EH (cell line): Measurements from ENCODE around the gene MAST4.
A peak's percentile ranks its signal among the peaks of the same experiment; 100 is the strongest.
"Not testable (repeated sequence)": the region's sequence is repeated elsewhere in the genome, so short reads cannot be mapped to it uniquely, and the experiment has no call there.

Source experiments
- DNase-seq: peaks from one replicate; pipeline ENCODE4 v3.0.0-alpha.2; 2015; ENCODE audit warnings: low read depth

Gene MAST4

GRCh38 chr5:66743344-66743743, 147.2 kb downstream of the MAST4 start:
- no peak for DNase-seq

GRCh38 chr5:66744040-66744439, 147.8 kb downstream of the MAST4 start:
- DNase-seq = peak; percentile 1

- DNase-seq = no peak
Observed at GRCh38 chr5:66745297-66745696, 149.1 kb downstream of the MAST4 start.

DNA sequence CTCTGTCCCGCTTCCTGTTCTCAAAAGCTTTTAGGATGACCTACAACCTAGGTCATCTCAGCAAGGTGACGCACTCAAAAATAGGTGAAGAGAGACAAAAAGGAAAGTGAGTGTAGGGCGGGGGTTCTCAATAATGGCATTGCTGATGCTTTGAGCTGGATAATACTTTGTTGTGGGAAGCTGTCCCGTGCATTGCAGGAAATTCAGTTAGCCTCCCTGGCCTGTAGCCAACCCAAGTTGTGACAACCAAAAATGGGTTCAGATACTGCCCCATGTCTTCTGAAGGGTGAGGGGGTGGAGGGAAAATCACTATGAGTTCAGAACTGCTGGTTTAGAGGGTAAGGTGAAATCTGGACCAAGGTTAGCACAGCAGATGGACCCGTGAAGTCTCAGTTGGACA, 151.4 kb downstream of the MAST4 start:
- DNase-seq = no peak

- not testable (repeated sequence) for DNase-seq
Observed at GRCh38 chr5:66752668-66753067, 156.5 kb downstream of the MAST4 start.

- DNase-seq = peak; percentile 39
Observed at GRCh38 chr5:66757219-66757833, 161.1 kb downstream of the MAST4 start.

- no peak for DNase-seq
Observed at GRCh38 chr5:66757834-66758371, 161.7 kb downstream of the MAST4 start.

DNA sequence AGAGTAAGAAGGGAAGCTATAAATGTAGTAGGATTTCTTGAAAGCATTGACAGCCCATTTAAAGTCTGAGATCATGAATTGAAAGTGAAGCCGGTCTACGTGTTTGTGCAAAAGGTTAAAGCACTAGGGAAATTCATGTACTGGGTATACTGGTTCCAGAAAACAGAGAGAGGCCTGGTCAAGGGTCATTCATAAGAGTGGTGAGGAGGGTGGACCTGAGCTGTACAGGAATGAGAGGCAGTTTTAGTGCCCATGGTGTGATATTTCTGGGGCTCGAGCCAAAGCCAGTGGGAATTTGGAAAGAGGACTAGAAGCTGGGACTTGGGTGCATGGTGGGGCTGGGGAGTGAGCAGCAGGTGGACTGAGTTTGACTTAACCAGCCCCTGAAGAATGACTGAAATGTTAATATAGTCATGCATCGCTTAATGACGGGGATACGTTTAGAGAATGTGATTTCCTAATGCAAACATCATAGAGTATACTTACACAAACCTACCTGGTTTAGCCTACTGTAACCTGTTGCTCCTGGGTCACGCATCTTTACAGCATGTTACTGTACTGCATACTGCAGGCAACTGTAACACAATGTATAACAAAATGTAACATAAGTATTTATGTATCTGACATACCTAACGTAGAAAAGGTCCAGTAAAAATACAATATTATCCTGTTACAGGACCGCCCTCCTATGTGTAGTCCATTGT, 173.0 kb downstream of the MAST4 start:
- DNase-seq = no peak

DNA sequence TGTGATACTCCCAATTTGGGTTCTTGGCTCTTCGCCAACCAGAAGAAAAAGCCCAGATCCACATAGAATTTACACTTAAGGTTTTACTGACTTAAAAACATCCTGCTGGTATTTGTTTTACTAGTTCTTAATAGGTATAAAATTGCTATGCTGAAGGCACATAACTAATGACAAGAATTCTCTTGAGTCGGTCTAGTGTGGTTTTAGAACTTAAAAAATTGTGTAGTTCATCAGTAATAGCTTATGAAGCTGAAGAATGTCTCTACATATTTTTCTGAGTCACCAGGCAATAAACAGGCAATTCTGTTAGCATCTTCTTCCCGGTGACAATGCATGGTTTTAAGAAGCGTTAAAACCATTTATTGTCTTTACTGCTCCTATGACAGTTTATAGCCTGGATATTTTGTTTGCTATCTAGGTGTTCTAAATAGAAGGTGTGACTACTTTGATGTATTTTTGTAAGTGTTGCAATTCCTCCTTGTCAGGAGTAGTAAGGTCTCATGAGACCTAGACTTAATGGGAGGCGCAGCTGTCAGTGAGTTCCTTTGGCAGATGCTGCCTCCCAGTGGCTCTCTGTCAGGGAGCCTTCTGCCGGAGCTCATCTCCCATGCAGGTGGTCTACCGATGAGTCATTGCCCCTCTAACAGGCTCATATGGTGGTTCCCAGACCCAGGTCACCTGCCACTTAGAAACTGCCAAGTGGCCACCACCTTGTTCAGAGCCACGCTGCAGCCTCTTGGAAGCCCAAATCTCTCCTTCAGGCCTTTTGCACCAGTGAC, 173.8 kb downstream of the MAST4 start:
- peak; percentile 6 for DNase-seq

- DNase-seq = no peak
Observed at GRCh38 chr5:66777868-66778267, 181.7 kb downstream of the MAST4 start.

GRCh38 chr5:66779528-66779927, 183.3 kb downstream of the MAST4 start:
- DNase-seq = no peak

- no peak for DNase-seq
Observed at GRCh38 chr5:66788556-66788955, 192.4 kb downstream of the MAST4 start.

DNA sequence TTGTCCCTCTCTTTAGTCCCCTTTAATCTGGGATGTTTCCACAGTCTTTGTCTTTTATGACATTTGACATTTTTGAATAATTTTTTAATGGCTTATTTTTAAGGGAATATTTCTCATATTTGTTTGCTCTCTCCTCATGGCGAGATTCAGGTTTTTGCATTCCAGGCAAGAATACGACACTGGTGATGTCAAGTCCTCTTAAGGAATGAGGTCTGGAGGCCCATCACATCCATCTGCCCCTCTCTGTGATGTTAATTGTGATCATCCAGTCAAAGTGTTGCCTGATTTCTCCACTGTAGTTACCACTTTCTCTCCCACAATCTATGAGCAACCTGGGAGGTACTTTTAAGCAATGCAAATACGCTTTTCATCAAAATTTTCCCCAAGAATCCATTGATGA, 193.2 kb downstream of the MAST4 start:
- no peak for DNase-seq

DNA sequence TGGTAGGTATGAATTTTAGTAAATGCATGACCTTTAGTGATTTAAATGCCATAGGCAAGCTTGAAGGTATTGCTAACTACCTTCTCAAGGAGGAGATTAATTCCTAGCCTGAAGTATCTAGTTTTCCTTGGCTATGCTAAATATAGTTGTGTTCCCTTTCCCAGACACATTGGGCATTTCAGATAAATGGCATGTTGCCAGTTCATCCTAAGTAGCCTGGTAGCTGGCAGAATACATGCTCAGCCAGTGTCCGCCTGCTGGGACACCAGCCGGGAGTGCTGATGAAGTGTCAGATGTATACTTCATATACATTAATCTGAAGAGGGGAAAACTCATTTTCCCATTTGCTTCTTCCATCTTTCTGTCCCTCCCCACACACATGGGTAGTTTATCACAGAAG, 196.9 kb downstream of the MAST4 start:
- DNase-seq = no peak

- DNase-seq = no peak
Observed at GRCh38 chr5:66795682-66796081, 199.5 kb downstream of the MAST4 start.

DNA sequence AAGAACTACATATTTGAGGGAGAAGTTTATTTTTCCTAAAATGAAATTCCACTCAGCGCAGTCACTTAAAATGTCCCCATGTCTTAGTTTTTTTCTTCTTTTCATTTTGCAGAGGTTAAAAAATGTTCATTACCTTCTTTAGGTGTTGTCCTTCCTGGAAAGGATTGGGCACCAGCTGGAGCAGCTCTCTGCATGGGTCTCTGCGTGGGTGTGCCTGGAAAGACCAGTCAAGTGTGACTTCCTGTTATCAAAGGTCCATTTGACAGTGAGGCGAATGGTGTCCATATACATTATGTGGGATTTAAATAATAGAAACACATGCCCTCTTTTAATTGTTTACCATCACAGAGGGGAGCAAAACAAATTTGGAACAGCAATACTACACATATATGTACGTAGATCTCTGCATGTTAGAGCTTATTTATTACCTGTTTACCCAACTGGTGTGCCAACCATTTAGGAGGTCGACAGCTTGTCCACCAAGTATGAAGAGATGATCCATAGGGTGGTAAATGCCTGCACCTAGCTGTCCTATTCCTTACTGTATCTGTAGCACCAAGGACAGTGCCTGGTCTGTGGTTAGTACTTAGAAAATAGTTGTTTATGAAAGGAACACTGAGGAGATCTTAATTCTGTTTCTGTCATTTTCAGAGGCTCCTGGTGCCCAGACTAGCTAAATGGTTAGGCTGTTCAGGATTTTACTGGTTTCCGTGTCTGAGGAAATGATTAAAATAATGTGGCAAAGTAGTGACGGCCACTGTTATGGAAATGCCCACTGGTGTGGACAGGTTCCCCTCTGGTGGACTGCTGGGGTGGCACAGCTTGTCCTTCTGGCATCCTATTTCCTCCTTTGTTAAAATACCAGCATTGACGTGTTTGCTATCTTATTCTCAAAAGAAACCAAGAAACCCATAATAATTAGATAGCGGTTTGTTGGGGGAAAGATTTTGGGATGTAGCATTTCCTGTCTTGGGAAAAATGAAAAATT, 200.4 kb downstream of the MAST4 start:
- DNase-seq = peak; percentile 2

DNA sequence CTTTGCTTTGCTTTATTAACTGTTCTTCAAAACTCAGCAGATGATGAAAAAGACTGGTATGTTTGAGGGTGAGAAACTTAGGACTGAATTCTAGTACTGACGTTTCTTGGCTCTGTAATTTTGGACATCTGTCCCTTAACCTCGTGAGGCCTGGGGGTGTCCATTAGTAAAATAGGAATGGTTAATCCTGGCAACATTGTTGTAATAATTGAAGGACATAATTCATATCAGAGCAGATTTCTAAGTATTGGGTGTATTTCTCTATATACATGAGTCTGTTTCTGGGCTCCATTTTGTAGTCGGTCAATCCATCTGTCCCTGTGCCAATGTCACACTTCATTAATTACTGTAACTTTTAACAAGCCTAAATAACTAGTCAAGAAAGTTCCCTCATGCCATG, 206.7 kb downstream of the MAST4 start:
- no peak for DNase-seq

DNA sequence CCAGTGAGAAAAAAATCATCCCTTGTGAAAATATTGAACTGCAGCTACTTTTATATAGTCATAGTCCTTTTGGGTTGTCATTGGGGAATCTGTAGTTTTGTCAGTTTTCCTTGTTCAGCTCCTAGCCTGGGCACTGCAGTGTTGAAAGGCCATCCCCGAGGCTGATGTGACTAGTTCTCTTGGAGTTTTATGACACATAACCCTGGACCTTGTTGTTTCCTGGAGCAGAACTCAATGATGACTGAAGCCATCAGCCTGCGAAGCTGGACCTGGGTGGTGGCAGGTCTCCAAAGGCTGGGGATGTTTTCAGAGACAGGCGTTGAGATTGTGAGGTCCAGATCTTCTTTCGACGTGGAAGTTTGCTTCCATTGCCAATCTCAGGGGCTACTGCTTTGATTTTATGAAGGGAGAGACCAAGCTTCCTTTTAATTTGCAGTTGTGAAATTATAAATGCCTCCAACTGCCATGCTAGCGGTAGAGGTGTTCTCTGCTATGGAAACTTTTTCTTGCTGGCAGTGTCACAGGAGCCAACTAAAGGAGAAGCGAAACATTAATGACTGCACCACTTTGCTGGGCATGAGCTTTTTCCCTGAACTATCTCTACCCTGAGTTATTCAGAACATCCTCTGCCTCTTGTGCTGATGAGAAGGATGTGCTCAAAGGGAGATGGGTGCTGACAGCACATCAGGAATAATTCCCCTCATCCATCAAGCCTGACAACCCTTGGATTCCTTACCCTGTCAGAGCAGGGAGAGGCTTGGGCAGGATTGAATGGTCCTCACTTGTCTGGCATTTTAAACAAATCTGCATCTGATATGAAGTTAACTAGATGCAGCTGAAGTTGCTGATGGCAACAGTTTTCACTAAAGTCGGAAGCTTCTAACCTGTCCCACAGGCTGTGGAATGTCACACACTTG, 209.6 kb downstream of the MAST4 start:
- DNase-seq = no peak

- DNase-seq = peak; percentile 57
Observed at GRCh38 chr5:66807743-66808142, 211.6 kb downstream of the MAST4 start.

DNA sequence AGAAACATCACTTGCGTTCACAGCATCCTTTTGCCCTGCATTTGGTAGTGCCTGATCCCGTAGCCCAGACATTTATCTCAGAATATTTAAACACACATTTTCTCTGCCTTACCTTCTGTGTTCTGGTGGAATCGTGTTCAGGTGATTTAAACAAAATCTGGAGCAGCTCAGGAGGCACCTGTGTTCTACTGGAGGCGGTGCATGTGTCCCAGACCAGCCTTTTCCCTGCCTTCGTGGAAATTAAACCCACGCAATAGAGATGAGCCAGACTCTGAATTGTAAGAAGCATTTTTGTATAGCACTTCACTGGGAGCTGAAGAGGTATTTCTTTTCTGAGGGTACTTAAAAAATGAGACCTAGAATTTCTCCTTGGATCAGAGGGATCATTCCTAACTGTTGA, 212.5 kb downstream of the MAST4 start:
- no peak for DNase-seq

DNA sequence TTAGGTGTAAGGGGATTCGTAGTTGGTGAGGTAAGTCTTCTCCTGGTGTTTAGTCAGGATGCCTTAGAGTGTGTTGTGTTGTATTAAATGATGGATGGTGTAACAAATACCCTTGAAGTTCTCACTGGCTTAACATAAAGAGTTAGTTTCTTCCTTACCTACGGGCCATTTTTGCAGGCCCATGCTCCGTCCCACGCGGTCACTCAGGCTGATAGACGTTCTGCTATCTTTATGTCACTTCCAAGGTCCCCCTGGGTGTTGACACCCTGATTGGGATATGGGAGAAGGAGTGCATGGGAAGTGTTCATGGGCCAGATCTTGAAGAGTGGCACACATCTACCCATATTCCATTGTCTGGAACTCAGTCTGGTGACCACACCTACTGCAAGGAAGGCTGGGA, 214.0 kb downstream of the MAST4 start:
- no peak for DNase-seq
